ENCODE results near the gene S100B.

S100B gene

DNA sequence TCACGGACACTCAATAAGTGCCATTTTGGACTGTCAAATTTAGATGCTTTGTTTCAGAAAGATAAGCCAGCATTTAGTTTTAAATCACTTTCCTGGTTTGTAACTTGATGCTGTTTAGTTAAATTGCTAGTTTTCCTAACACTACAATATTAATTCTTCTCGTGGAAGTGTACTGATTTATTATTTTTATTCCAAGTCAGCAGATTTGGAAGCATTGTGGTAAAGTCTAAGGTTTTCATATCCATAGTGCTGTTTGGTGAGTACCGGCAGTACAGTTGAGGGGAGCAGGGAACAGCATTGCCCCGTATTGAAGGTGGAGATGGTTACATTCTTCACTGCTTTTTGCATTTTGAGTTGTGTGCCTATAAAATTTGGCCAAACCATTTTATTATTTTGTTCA is 36.3 kb downstream of the S100B start:
- H3K4me3 ChIP-seq (ENCODE audit: low read length) = no peak overlapping the region
- DNase-seq (ENCODE audit: low read depth) = no peak
- no peak for TF ChIP-seq CTCF (conservative IDR thresholded peaks at IDR 0.05; ENCODE audit: low read length)

DNA sequence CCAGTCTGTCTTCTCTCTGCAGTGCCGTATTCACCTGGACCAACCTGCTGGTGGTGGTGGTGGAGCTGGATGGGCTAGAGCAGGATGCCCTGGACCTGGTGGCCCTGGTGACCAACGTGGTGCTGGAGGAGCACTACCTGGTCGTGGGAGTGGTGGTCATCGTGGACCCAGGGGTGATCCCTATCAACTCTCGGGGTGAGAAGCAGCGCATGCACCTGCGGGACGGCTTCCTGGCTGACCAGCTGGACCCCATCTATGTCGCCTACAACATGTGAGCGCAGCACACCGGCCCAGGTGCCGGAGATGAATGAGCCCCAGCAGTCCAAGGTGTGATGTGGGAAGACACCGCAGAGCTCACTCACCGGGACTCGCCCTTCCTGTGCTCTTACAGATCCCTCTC is 37.5 kb downstream of the S100B start:
- no peak overlapping the region for H3K4me3 ChIP-seq (ENCODE audit: low read length)
- no peak for DNase-seq (ENCODE audit: low read depth)
- TF ChIP-seq CTCF (conservative IDR thresholded peaks at IDR 0.05; ENCODE audit: low read length) = no peak

DNA sequence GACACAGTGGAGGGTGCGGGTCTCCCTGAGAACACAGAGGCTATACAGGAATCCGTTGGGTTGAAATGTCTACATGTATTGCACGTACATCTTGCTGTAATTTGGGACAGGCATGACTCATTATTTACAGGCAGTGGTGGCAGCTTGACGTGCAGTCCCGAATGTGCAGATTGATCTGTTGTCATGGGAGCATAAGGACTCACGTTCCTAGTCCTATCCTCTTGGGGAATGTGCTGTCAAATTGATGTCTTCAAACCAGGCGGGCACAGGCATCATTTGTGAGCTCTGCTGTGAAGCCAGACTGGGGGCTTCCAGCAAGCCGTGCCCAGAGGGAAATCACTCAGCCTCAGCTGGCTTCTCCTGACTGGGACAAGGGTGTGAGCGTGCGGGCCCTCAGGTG is 40.5 kb downstream of the S100B start:
- no peak overlapping the region for H3K4me3 ChIP-seq (ENCODE audit: low read length)
- peak; percentile 54 for DNase-seq (ENCODE audit: low read depth)
- TF ChIP-seq CTCF (conservative IDR thresholded peaks at IDR 0.05; ENCODE audit: low read length) = no peak

GRCh38 chr21:46562964-46563607 is 41.8 kb downstream of the S100B start:
- DNase-seq (ENCODE audit: low read depth) = no peak

DNA sequence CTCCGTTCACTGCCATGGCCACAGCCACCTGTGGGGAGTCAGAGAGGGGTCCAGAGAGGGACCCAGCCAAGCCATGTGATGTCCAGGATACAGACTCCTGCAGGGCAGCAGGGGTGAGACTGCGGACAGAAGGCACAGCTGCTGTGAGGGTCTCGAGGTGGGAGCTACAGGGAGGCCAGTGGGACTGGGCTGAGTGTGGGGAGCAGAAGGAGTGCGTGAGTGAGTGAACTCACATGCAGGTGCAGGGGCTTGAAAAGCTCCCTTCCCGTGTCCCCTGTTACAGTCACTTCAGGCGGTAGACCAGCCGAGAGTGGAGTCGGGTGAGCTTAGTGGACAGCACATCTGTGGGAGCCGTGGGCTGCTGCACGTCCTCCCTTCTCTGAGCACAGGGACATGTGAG is 42.4 kb downstream of the S100B start:
- H3K4me3 ChIP-seq (ENCODE audit: low read length) = no peak overlapping the region
- TF ChIP-seq CTCF (conservative IDR thresholded peaks at IDR 0.05; ENCODE audit: low read length) = no peak
- DNase-seq (ENCODE audit: low read depth) = no peak

More at GRCh38 chr21:46562964-46563607, 41.8 kb downstream of the S100B start:
- TF ChIP-seq CTCF (conservative IDR thresholded peaks at IDR 0.05; ENCODE audit: low read length) = no peak
- no peak overlapping the region for H3K4me3 ChIP-seq (ENCODE audit: low read length)

DNA sequence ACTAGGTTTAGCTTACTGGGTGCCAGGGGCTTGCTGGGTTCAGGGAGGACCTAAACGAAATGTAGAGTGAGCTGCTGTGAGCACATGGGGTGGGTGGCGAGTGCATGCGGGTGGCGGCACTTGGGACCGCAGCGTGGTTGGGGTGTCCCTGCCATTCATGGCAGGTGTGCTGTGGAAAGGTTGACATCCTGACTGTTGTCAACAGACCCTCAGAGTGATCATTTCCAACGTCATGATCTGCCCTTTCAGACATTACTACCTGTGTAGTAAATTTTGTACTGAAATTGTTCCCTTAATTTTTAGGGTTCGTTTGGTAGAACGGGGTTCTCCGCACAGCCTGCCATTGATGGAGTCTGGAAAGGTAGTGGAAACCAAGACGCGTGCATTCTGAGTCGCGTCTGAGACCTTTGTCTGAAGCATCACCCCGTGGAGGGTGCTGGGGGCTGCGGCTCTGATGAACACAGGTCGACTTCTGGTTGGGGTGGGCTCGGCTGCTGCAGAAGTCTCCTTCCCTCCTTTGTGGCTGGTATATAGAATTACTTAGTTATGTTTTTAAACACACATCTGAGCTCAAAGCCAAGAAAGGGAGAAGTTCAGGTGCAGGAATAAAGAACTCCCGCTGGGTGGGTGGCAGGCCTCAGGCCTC is 43.3 kb downstream of the S100B start:
- TF ChIP-seq CTCF (conservative IDR thresholded peaks at IDR 0.05; ENCODE audit: low read length) = no peak
- H3K4me3 ChIP-seq (ENCODE audit: low read length) = no peak overlapping the region
- DNase-seq (ENCODE audit: low read depth) = no peak

All from AG10803 (cell line).